OCI-LY7 (cell line): Measurements from ENCODE around the gene CCDC59.
A peak's percentile ranks its signal among the peaks of the same experiment; 100 is the strongest.

Experiments used
- EZH2phosphoT487 ChIP-seq: fragments of 200-600 bp; sonication (generic); IDR thresholded peaks from 2 replicates; pipeline ENCODE4 v1.6.1; 2018; ENCODE audit warnings: low read depth, borderline replicate concordance, mild to moderate bottlenecking, mixed run types, antibody characterized with exemption, low read length, moderate library complexity, mixed read lengths
- TF ChIP-seq, protein P1 (sequence below): fragments of 200-600 bp; sonication (generic); conservative IDR thresholded peaks from 2 replicates; pipeline ENCODE4 v1.5.1; 2014; ENCODE audit warnings: mild to moderate bottlenecking, antibody characterized with exemption, low read length, moderate library complexity, mixed read lengths

DNA sequence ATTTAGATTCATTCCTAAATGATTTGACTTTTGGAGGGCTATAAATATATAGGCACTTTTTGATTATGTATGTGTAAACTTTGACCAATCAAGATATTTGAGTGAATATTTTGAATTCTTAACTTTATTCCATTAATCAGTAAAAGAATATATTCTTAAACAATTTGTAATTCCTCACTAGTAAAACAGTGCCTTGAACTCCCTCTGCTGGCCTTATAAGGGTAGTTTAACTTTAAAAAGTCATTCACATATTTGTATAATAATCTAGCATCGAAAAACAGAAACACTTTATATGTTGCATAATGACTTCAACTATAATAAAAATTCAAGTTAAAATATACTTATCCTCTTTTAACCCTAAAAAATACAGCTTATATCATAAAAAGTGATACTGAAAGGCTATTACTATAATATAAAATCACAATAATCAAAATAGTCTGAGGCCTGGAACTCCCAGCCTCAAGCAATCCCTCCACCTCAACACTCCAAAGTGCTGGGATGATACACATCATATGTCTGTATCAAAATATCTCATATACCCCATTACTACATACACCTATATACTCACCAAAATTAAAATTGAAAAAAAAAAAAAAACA lies 31.2 kb downstream of the CCDC59 start:
- TF ChIP-seq, protein P1, sequence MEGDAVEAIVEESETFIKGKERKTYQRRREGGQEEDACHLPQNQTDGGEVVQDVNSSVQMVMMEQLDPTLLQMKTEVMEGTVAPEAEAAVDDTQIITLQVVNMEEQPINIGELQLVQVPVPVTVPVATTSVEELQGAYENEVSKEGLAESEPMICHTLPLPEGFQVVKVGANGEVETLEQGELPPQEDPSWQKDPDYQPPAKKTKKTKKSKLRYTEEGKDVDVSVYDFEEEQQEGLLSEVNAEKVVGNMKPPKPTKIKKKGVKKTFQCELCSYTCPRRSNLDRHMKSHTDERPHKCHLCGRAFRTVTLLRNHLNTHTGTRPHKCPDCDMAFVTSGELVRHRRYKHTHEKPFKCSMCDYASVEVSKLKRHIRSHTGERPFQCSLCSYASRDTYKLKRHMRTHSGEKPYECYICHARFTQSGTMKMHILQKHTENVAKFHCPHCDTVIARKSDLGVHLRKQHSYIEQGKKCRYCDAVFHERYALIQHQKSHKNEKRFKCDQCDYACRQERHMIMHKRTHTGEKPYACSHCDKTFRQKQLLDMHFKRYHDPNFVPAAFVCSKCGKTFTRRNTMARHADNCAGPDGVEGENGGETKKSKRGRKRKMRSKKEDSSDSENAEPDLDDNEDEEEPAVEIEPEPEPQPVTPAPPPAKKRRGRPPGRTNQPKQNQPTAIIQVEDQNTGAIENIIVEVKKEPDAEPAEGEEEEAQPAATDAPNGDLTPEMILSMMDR: peak; percentile 80
- no peak for TF ChIP-seq EZH2phosphoT487
